Activated T-cell treated with anti-CD3 and anti-CD28 coated beads, Interleukin-2, amount 50 U/mL, for 72 hours (primary cell): ENCODE data around the gene TMEM106C. TPM values are rescaled to one million over a fixed set of nuclear protein-coding genes. Genes with fewer than 3 reads are reported as not detected.
"Not testable (repeated sequence)": the region's sequence is repeated elsewhere in the genome, so short reads cannot be mapped to it uniquely, and the experiment has no call there.

Experiments
- ATAC-seq, 2 donors: fragments of 150-1000 bp; cut with Tn5 transposase; replicated peaks in 1 of 2; 2 replicates each; pipeline ENCODE4 v1.10.0; 2021; ENCODE audit warnings: moderate library complexity in 2 of 2, mild to moderate bottlenecking in 1 of 2
- DNase-seq, 2 donors: peaks; one replicate each; pipeline ENCODE4 v3.0.0; 2021 to 2022; ENCODE audit warnings: mixed read lengths in 1 of 2
- H3K27ac Mint-ChIP-seq: one replicate; pipeline ENCODE4 v1.8.0; 2022; ENCODE audit warnings: mild to moderate bottlenecking, moderate library complexity, mixed read lengths
- H3K27me3 Mint-ChIP-seq: one replicate; pipeline ENCODE4 v1.8.0; 2022; ENCODE audit warnings: low read depth, mixed read lengths
- H3K36me3 Mint-ChIP-seq, 2 donors: one replicate each; pipeline ENCODE4 v1.8.0; 2022; ENCODE audit warnings: mixed read lengths in 2 of 2, mild to moderate bottlenecking in 1 of 2; ENCODE audit not compliant: insufficient read depth in 2 of 2
- H3K4me1 Mint-ChIP-seq: one replicate; pipeline ENCODE4 v1.8.0; 2022; ENCODE audit warnings: low read depth, mixed read lengths
- H3K4me3 Mint-ChIP-seq, 2 donors: one replicate each; pipeline ENCODE4 v1.8.0; 2022; ENCODE audit warnings: mild to moderate bottlenecking in 2 of 2, mixed read lengths in 2 of 2, moderate library complexity in 2 of 2
- H3K9me3 Mint-ChIP-seq, 2 donors: one replicate each; pipeline ENCODE4 v1.8.0; 2022; ENCODE audit warnings: mixed read lengths in 2 of 2
- total RNA-seq, 2 donors: library from RNA; stranded (reverse); gene quantifications; one replicate each; pipeline ENCODE4 v1.2.3, GENCODE V29; 2022

TMEM106C gene
- total RNA-seq, 2 donors from 2014 or later: 124 to 149 TPM

GRCh38 chr12:47957671-47958070 is 5.7 kb upstream of the TMEM106C start:
- not testable (repeated sequence) for H3K4me1 Mint-ChIP-seq, H3K4me3 Mint-ChIP-seq, ATAC-seq, H3K27ac Mint-ChIP-seq, H3K9me3 Mint-ChIP-seq, H3K36me3 Mint-ChIP-seq, DNase-seq
- H3K27me3 Mint-ChIP-seq: peaks cover 37% of the 10 kb centered on the region

- no peak for ATAC-seq
- H3K27ac Mint-ChIP-seq: no peak overlapping the region
Measured at GRCh38 chr12:47962198-47962597, 1.2 kb upstream of the TMEM106C start.

DNA sequence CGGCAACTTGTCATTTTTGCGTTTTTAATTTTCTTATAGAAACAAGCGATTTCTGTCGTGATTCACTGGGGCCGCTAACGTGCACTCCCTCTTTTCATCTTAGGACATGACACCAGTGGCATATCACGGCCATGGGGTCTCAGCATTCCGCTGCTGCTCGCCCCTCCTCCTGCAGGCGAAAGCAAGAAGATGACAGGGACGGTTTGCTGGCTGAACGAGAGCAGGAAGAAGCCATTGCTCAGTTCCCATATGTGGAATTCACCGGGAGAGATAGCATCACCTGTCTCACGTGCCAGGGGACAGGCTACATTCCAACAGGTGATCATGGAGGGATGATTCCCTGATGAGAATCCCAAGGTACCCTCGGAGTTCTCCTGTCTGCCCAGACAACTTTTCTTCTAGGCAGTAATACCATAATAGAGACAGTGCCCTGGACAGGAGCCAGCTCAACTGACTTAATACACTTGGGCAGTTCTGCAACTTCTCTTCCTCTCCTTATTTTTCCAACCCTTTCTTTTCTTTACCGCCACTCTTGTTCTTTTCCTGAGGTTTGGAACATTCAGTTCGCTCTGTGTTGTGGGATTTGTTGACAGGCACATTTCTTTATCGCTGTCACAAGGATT is 821 bp downstream of the TMEM106C start:
- Mint-ChIP-seq H3K36me3 (peaks cover 5 to 25% of the 10 kb centered on the region in 2 donors), H3K27ac (peak overlapping the region; percentile 5), H3K4me3 (peak overlapping the region; percentile 99 to 100), H3K4me1 (peaks cover 30% of the 10 kb centered on the region), H3K27me3 (peaks cover 32% of the 10 kb centered on the region), H3K9me3 (peaks cover 0 to 3% of the 10 kb centered on the region in 2 donors)
- DNase-seq (peak; percentile 12 to 18), ATAC-seq (peak in 1 of 2 donors; percentile 8)

More at GRCh38 chr12:47962198-47962597, 1.2 kb upstream of the TMEM106C start:
- peak overlapping the region in 1 of 2 donors; percentile 99 for H3K4me3 Mint-ChIP-seq
- H3K4me1 Mint-ChIP-seq: peaks cover 30% of the 10 kb centered on the region
- peaks cover 5 to 25% of the 10 kb centered on the region in 2 donors for H3K36me3 Mint-ChIP-seq
- no peak for DNase-seq
- peaks cover 0 to 3% of the 10 kb centered on the region in 2 donors for H3K9me3 Mint-ChIP-seq
- peaks cover 32% of the 10 kb centered on the region for H3K27me3 Mint-ChIP-seq

- H3K27ac Mint-ChIP-seq: no peak overlapping the region
- ATAC-seq (no peak), DNase-seq (no peak)
- peak overlapping the region in 1 of 2 donors; percentile 99 for H3K4me3 Mint-ChIP-seq
- peaks cover 19% of the 10 kb centered on the region for H3K27me3 Mint-ChIP-seq
- peaks cover 5 to 23% of the 10 kb centered on the region in 2 donors for H3K36me3 Mint-ChIP-seq
- peaks cover 30% of the 10 kb centered on the region for H3K4me1 Mint-ChIP-seq
- no peaks in the 10 kb centered on the region for H3K9me3 Mint-ChIP-seq
Measured at GRCh38 chr12:47965581-47965980, 2.2 kb downstream of the TMEM106C start.

DNA sequence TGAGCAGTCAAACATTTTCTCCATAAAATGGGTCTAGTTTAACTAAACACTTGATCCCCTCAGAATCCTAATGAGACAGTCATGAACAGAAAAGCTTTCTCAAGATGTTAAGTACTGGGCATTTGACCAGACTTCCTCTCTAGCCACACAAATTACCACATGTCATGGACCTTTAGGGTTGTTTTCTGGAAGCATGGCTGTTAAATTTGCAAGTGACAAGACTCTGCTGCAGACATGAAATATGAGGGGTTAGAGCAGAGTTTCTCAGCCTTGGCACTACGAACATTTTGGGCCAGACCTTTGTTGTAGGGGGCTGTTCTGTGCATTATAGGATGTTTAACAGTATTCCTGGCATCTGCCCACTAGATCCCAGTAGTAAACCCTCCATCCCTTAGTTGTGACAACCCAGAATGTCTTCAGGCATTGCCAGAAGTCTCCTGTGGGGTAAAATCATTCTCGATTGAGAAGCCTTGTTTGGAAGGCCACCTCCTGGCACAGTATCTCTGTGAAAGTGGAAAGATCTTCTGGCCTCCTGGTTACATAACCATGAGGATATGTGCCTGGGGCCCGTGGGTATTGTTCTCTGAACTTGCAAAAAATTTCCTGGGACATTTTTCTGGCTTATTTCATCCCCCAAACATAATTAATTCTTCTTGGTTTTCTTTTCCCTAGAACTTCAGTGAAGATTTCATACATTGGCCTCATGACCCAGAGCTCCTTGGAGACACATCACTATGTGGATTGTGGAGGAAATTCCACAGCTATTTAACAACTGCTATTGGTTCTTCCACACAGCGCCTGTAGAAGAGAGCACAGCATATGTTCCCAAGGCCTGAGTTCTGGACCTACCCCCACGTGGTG is 4.3 kb downstream of the TMEM106C start:
- peaks cover 5 to 23% of the 10 kb centered on the region in 2 donors for H3K36me3 Mint-ChIP-seq
- DNase-seq: no peak

GRCh38 chr12:47969845-47970244 is 6.4 kb downstream of the TMEM106C start:
- Mint-ChIP-seq H3K27me3 (no peaks in the 10 kb centered on the region), H3K4me3 (no peak overlapping the region), H3K36me3 (peaks cover 5 to 18% of the 10 kb centered on the region in 2 donors), H3K4me1 (peaks cover 15% of the 10 kb centered on the region), H3K27ac (no peak overlapping the region), H3K9me3 (no peaks in the 10 kb centered on the region)
- no peak for DNase-seq
- ATAC-seq: no peak

More for the DNA sequence above, 4.3 kb downstream of the TMEM106C start:
- Mint-ChIP-seq H3K4me1 (peaks cover 30% of the 10 kb centered on the region), H3K27me3 (peaks cover 2% of the 10 kb centered on the region), H3K4me3 (no peak overlapping the region), H3K27ac (no peak overlapping the region), H3K9me3 (no peaks in the 10 kb centered on the region)
- ATAC-seq: no peak

- no peak overlapping the region for H3K4me3 Mint-ChIP-seq
- peaks cover 2 to 15% of the 10 kb centered on the region in 2 donors for H3K36me3 Mint-ChIP-seq
- DNase-seq (no peak), ATAC-seq (no peak)
- no peak overlapping the region for H3K27ac Mint-ChIP-seq
- peaks cover 5% of the 10 kb centered on the region for H3K4me1 Mint-ChIP-seq
- no peaks in the 10 kb centered on the region for H3K27me3 Mint-ChIP-seq
- no peaks in the 10 kb centered on the region for H3K9me3 Mint-ChIP-seq
Measured at GRCh38 chr12:47970843-47971242, 7.4 kb downstream of the TMEM106C start.

- H3K27ac Mint-ChIP-seq: no peak overlapping the region
- H3K4me3 Mint-ChIP-seq: no peak overlapping the region
- H3K9me3 Mint-ChIP-seq: no peaks in the 10 kb centered on the region
- H3K4me1 Mint-ChIP-seq: no peaks in the 10 kb centered on the region
- no peak for DNase-seq
- no peak for ATAC-seq
- H3K27me3 Mint-ChIP-seq: no peaks in the 10 kb centered on the region
- no peaks in the 10 kb centered on the region for H3K36me3 Mint-ChIP-seq
Measured at GRCh38 chr12:47972895-47973294, 9.5 kb downstream of the TMEM106C start.

DNA sequence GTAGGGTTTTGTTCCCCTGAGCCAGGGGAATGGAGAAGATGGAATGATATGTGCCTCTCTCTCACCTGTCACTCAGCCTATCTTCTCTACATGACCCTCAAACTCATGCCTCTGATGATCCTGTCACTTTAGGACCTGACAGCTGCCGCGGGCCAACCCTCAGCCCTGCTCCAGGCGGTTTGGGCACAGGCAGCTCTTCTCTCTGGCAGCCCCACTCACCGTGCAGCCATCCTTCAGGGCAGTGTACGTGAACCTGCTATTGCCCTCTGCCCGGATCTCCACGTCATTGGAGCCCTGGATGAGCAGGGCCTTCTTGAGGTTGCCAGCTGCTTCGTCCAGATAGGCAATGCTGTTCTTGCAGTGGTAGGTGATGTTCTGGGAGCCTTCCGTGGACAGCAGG is 10.5 kb downstream of the TMEM106C start:
- Mint-ChIP-seq H3K36me3 (no peaks in the 10 kb centered on the region), H3K27me3 (no peaks in the 10 kb centered on the region), H3K4me3 (no peak overlapping the region), H3K4me1 (no peaks in the 10 kb centered on the region), H3K9me3 (no peaks in the 10 kb centered on the region), H3K27ac (no peak overlapping the region)
- ATAC-seq: no peak
- no peak for DNase-seq

DNA sequence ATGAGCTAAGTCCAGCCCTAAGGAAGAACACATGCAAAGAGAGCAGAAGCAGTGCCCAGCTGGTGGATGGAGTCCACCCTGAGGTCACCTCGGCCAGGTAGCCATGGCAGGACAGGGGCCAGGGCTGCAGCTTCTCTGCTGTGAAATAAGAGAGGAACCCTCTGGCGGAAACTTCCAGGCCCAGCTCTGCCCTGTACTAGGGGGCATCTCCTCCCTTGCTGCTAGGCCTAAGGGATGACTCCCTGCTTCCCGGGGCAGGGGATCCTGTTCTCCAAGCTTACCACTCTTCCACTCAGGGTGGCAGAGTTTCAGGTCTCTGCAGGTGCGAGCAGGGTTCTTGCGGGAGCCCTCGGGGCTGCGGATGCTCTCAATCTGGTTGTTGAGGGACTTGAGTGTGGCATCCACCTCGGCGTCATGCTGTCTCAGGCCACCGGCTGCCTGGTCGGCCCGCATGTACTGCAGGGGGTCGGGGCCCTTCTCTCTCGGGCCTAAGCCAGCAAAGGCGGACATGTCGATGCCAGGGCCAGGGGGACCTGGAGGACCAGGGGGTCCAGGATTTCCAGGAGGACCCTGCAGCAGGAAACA is 11.7 kb downstream of the TMEM106C start:
- ATAC-seq: no peak
- Mint-ChIP-seq H3K4me3 (no peak overlapping the region), H3K9me3 (no peaks in the 10 kb centered on the region), H3K27me3 (no peaks in the 10 kb centered on the region), H3K27ac (no peak overlapping the region), H3K4me1 (no peaks in the 10 kb centered on the region), H3K36me3 (no peaks in the 10 kb centered on the region)
- no peak for DNase-seq

- ATAC-seq (no peak), DNase-seq (no peak)
- H3K27ac Mint-ChIP-seq: no peak overlapping the region
- no peaks in the 10 kb centered on the region for H3K4me1 Mint-ChIP-seq
- H3K9me3 Mint-ChIP-seq: no peaks in the 10 kb centered on the region
- no peak overlapping the region for H3K4me3 Mint-ChIP-seq
- H3K27me3 Mint-ChIP-seq: no peaks in the 10 kb centered on the region
- no peaks in the 10 kb centered on the region for H3K36me3 Mint-ChIP-seq
Measured at GRCh38 chr12:47975816-47976215, 12.4 kb downstream of the TMEM106C start.

GRCh38 chr12:47977046-47977771 is 13.8 kb downstream of the TMEM106C start:
- no peak overlapping the region for H3K27ac Mint-ChIP-seq
- no peaks in the 10 kb centered on the region for H3K27me3 Mint-ChIP-seq
- ATAC-seq: no peak
- no peaks in the 10 kb centered on the region for H3K9me3 Mint-ChIP-seq
- H3K36me3 Mint-ChIP-seq: no peaks in the 10 kb centered on the region
- H3K4me1 Mint-ChIP-seq: no peaks in the 10 kb centered on the region
- no peak for DNase-seq
- no peak overlapping the region for H3K4me3 Mint-ChIP-seq
